ENCODE results near the gene FBXL16.

GRCh38 chr16:725463-726187, 20.0 kb upstream of the FBXL16 start:
- TF ChIP-seq POLR2AphosphoS5 (IDR thresholded peaks at IDR 0.05; ENCODE audit: low read depth, low read length) (no peak), TAF1 (IDR thresholded peaks at IDR 0.05; ENCODE audit: low read depth, low read length) (no peak), POLR2A (IDR thresholded peaks at IDR 0.05; ENCODE audit: low read depth, low read length) (no peak), PAX5 (IDR thresholded peaks at IDR 0.05; ENCODE audit: insufficient read depth, low read length, severe bottlenecking) (no peak), SPI1 (IDR thresholded peaks at IDR 0.05; ENCODE audit: low read depth, low read length) (no peak), POU2F2 (IDR thresholded peaks at IDR 0.05; ENCODE audit: low read depth, low read length) (no peak)
